Kidney glomerular epithelial cell (primary cell): ENCODE results near the gene CR1.
"Not testable (repeated sequence)": the region's sequence is repeated elsewhere in the genome, so short reads cannot be mapped to it uniquely, and the experiment has no call there.

Experiments used
- DNase-seq: peaks from one replicate; lab custom pipeline; 2025; lab: John Stamatoyannopoulos, UW

CR1 gene

DNA sequence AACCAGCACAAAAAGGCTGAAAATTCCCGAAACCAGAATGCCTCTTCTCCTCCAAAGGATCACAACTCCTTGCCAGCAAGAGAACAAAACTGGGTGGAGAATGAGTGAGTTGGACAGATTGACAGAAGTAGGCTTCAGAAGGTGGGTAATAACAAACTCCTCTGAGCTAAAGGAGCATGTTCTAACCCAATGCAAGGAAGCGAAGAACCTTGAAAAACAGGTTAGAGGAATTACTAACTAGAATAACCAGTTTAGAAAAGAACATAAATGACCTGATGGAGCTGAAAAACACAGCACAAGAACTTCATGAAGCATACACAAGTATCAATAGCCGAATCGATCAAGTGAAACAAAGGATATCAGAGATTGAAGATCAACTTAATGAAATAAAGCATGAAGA, 93.5 kb downstream of the CR1 start:
- DNase-seq = not testable (repeated sequence)

GRCh38 chr1:207591205-207591604, 95.2 kb downstream of the CR1 start:
- DNase-seq = not testable (repeated sequence)

DNA sequence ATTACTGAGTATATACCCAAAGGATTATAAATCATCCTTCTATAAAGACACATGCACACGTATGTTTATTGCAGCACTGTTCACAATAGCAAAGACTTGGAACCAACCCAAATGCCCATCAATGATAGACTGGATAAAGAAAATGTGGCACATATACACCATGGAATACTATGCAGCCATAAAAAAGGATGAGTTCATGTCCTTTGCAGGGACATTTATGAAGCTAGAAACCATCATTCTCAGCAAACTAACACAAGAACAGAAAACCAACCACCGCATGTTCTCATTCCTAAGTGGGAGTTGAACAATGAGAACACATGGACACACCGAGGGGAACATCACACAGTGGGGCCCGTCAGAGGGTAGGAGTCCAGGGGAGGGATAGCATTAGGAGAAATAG, 98.1 kb downstream of the CR1 start:
- DNase-seq = not testable (repeated sequence)

DNA sequence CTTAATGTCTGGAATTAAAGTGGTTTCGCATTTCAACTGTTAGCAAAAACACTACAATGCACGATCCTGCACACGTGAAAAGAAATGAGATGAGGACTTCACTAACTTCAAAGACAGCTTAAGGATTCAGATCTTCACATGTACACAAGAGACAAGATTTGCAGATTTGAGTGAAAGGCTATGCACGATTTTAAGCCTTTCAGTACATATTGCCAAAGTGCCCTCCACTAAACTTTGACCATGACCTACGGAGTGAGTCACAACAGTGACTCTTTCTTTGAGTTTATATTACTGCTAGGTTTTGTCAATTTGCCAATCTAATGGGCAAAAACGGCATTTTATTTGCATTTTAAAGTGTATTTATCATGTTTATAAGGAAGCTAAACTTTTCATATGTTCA, 107.8 kb downstream of the CR1 start:
- no peak for DNase-seq

DNA sequence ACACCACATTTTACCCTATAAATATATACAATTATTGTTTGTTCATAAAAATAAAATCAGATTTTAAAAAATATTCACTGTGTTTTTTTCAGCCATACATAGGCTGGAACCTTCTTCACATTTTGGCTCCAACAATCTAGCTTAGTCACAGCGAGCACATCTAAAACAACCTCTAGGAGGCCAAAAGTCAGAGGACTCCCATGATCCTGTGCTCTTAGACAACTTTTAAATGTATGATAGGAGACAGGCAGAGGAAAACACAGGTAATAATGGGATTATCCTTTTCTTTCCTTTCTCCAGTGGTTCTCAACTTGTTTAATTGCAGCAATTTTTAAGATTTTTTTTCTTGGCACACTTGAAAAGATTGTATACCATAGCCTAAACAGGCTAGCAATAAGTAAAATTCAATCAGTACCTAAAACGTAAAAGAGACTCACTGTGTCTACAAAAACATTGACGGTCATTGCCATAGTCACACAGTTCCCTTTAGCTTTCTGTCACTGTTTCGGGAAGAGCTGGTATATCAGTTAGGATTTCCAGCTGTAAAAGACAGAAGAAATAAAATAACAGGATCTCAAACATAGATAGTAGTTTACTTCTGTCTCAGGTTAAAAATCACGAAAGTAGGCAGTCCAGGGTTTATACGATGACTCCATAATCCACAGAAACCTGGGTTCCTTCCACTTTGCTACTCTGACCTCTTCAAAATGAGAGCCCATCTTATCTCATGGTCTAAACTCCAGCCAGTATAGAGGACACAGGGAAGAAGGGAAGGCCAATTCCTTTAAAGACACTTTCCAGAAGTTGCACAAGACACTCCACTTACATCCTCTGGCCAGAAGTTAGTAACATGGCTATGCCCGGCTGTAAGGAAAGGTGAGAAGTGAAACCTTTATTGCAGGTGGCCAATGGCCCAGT, 109.7 kb downstream of the CR1 start:
- no peak for DNase-seq

GRCh38 chr1:207606362-207606755, 110.4 kb downstream of the CR1 start:
- no peak for DNase-seq

DNA sequence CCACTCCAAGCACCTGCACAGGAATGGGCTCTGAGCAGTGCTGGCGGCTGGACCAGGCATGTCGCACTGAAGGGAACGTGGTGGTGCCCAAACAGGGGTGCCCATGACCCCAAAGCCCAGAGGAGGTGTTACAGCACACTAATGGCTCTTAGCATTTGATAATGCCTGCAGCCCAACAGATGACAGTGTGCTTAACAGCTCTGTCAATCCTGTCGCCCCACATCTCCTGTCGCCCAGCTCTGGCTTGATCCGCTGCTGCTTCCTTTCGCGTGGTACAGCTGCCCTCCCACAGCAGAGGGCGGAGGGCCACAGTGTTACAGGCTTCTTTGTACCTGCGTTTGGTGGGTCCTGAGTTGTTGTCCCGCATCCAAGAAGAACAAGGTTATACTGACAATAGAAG, 116.8 kb downstream of the CR1 start:
- no peak for DNase-seq

DNA sequence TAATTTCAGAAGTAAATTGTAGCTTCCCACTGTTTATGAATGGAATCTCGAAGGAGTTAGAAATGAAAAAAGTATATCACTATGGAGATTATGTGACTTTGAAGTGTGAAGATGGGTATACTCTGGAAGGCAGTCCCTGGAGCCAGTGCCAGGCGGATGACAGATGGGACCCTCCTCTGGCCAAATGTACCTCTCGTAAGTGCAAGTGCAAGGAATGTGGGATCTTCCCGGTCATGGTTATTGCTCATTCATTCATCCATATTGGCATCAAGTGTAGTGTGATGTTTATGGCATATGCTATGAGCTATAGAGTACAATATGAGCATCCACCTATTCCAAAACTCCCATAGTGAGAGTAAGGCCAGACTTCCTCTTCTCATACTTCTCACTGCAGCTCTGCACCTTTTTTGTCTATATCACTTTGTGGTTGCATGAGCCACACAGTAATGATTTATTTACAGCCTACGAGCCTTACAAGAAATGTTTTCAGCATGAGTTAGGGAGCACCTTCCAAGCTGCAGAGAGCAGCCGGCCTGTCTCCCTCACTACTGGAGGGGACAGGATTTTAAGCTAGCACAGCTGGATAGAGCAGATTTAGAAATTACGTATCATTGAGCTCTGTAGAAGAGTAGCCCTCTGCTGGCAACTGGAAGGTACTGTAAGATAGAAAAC, 124.0 kb downstream of the CR1 start:
- DNase-seq = peak; percentile 60

DNA sequence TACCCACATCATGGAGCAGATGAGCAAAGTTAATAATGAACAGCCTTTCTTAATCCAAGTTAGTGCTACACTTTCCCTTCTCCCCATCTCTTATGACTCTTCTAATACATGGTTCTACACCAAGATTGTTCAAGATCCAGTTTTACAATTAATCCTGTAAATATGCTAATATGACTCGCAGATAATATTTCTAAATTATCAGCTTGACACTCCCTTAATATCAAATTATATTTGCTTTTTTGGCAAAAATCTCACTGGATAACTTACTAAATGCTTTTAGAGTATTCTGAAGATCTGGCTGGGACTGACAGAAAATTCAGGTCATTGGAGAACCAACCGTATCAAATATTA, 124.6 kb downstream of the CR1 start:
- no peak for DNase-seq

DNA sequence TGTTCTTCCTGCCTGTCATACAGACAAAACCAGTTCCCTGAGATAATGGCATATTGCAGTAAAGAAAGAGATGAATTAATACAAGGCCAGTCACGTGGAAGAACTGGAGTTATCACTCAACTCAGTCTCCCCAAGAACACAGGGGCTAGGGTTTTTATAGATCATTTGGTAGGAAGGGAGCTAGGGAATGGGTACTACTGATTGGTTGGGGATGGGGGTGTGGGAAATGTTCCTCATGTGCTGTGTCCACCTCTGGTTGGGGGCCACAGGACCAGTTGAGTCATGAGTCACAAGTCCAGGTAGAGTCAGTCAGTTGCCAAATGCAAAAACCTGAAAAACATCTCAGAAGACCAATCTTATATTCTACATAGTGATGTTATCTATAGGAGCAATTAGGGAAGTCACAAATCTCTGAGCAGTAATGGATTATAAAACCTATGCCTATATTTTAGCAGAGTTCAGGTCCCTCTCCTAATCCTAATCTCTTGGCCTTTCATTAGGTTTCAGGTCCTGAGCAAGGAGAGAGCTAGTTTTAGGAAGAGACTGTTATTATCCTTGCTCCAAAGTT, 129.6 kb downstream of the CR1 start:
- DNase-seq = not testable (repeated sequence)

DNA sequence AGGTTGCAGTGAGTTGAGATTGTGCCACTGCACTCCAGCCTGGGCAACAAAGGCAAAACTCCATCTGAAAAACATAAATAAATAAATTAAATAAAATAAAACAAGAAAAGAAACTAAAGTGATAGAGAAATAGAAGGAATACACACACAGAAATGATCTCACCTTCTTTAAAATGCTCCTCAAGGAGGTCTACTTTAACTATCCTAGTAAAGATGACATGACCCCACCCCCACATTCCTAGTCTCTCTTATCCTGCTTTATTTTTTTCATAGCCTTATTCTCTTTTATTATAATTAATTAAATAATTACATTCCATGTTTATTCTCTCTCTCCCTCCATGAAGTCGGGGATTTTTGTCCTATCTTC, 131.0 kb downstream of the CR1 start:
- no peak for DNase-seq

DNA sequence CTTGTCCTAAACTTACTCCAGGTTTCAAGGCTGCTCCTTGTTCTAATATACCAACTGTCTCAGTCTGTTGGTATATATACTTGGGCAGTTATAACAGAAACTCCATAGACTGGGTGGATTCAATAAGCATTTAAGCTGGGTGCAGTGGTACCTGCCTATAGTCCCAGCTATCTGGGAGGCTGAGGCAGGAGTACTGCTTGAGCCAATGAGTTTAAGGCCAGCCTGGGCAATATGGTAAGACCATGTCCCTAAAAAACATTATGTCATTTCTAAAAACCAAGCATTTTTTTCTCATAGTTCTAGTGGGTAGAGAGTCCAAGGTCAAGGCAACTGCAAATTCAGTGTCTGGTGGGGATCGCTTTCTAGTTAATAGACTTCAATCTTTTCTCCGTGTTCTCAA, 131.5 kb downstream of the CR1 start:
- DNase-seq = no peak

GRCh38 chr1:207628776-207629175, 132.8 kb downstream of the CR1 start:
- DNase-seq = no peak

DNA sequence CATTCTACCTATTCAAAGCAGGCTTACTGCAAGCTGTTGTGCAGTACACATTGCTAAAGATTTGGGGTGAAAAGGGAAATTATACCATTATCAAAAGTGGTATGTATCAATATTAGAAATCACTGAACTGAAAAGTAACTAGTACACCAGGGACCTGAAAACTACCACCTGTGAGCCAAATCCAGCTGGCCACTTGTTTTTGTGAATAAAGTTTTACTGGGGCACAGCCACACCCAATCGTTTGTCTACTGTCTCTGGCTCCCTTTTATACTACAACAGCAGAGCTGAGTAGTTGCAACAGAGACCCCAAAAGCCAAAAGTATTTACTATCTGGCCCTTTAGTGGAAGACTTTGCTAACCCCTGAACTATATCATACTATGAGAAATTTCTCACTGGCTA, 135.2 kb downstream of the CR1 start:
- no peak for DNase-seq

DNA sequence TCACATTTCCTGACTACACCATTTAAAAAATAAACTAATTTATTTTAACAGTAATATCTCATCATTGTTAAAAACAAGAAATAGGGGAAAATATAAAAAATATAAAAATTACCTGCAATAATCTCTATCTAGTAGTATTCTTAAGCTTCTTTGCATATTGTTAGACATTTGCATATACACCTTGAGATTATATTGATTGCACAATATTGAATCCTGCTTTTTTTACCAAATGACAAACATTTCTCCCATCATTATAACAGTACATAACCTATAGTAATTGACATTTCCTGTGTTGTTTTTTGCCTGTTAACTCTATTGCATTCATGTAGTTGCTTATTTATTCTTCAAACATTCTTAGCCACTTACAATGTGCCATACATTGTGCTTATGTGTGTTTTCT, 137.3 kb downstream of the CR1 start:
- DNase-seq = no peak

DNA sequence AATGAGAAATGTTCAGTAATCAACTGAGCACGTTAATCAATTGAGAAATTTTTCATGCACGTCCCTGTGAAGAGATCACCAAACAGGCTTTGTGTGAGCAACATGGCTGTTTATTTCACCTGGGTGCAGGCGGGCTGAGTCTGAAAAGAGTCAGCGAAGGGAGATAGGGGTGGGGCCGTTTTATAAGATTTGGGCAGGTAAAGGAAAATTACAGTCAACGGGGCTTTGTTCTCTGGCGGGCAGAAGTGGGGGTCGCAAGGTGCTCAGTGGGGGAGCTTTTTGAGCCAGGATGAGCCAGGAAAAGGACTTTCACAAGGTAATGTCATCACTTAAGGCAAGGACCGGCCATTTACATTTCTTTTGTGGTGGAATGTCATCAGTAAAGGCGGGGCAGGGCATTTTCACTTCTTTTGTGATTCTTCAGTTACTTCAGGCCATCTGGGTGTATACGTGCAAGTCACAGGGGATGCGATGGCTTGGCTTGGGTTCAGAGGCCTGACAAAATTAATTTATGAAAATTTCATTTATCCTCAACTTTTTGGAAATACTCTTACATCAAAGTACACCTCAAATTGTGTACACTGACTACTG, 137.8 kb downstream of the CR1 start:
- not testable (repeated sequence) for DNase-seq

DNA sequence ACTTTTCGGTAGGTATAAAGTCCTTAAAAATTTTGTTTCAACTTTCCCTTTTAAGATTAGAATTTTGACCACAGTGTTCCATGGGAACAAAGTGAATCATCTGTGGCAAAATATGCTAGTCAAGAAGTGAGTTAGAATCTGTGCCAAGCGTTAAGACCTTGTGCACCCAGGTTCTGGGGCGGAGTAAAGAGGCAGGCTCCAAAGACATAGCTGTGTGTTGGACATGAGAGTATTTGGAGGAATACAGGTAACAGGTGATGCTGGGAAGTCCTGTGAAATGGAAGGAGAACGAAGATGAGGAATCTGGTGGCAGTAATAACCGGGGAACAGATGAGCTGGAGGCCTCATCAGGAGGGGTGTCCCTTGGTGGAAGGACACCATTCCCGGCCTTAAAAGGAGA, 138.3 kb downstream of the CR1 start:
- DNase-seq = not testable (repeated sequence)

- DNase-seq = not testable (repeated sequence)
Measured at GRCh38 chr1:207635569-207636186, 139.7 kb downstream of the CR1 start.

DNA sequence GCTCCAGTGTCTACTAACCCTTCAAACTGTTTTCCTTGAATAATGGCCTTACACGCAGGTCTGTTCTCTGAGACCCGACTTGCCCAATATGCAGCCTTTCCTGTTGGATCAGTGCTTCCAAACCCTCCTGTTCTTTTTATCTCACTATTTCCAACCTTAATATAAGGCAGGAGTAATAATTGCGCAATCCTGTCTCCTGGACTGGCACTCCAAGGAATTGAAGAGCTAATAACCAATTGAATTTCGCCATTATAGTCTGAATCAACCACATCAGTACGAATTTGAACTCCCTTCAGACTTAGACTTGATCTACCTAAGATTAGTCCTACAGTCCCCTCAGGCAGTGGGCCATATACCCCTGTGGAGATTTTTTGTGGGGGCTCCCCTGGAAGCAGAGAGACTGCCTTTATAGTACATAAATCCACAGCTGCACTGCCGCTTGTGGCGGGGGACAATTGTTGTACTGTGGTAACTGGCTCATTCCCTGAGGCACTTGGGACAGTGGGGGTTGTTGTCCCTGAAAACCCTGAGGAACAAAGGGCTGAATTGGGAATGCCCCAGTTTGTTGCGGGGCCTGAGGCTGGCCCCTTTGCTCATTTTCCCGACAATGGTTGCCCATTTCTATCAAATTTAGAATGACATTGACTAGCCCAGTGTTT, 142.7 kb downstream of the CR1 start:
- not testable (repeated sequence) for DNase-seq

DNA sequence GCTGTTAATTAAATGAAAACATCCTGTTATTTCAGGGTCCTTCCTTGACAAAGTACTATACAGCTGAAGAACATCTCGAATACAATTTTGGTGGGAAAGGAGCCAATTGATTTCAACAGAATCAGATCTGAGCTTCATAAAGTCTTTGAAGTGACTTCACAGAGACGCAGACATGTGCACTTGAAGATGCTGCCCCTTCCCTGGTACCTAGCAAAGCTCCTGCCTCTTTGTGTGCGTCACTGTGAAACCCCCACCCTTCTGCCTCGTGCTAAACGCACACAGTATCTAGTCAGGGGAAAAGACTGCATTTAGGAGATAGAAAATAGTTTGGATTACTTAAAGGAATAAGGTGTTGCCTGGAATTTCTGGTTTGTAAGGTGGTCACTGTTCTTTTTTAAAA, 143.4 kb downstream of the CR1 start:
- DNase-seq = not testable (repeated sequence)

GRCh38 chr1:207644166-207644851, 148.4 kb downstream of the CR1 start:
- no peak for DNase-seq
